Fibroblast of mammary gland (primary cell): ENCODE data around the gene IRX3.

Experiments used
- DNase-seq: peaks from one replicate; pipeline ENCODE4 v3.0.0-alpha.2; 2010; ENCODE audit warnings: low read depth
- H3K4me3 ChIP-seq: 2 replicates; pipeline ENCODE4 v1.5.1; 2011; ENCODE audit warnings: low read depth, mild to moderate bottlenecking, low read length, moderate library complexity; ENCODE audit not compliant: control insufficient read depth
- TF ChIP-seq, protein P1 (sequence below): conservative IDR thresholded peaks from 2 replicates; pipeline ENCODE4 v1.5.1; 2011; ENCODE audit warnings: low read depth, low read length, inconsistent platforms; ENCODE audit not compliant: control insufficient read depth, insufficient read depth

Gene IRX3

DNA sequence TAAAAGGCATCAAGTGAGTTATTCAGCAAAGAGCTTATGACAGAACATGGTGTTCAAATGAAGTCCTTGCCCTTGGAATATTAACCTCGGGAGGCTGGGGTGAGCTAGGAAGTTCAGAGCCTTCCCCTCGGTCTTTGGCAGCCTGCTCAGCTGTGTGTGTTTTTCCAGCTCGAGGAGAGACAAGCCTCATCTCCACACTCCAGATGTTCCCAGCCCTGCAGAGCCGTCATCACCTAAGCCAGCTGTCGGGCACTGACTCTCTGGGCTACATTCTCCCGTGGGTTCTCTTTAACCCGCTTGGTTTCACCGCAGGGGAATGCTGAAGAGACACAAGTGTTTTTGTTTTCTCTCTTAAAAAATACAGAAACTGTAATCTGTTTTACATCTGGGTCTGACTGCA is 47.1 kb downstream of the IRX3 start:
- peak; percentile 48 for DNase-seq
- TF ChIP-seq, protein P1, sequence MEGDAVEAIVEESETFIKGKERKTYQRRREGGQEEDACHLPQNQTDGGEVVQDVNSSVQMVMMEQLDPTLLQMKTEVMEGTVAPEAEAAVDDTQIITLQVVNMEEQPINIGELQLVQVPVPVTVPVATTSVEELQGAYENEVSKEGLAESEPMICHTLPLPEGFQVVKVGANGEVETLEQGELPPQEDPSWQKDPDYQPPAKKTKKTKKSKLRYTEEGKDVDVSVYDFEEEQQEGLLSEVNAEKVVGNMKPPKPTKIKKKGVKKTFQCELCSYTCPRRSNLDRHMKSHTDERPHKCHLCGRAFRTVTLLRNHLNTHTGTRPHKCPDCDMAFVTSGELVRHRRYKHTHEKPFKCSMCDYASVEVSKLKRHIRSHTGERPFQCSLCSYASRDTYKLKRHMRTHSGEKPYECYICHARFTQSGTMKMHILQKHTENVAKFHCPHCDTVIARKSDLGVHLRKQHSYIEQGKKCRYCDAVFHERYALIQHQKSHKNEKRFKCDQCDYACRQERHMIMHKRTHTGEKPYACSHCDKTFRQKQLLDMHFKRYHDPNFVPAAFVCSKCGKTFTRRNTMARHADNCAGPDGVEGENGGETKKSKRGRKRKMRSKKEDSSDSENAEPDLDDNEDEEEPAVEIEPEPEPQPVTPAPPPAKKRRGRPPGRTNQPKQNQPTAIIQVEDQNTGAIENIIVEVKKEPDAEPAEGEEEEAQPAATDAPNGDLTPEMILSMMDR = no peak
- H3K4me3 ChIP-seq = no peak overlapping the region

GRCh38 chr16:54236773-54237172 is 49.8 kb downstream of the IRX3 start:
- no peak overlapping the region for H3K4me3 ChIP-seq
- peak; percentile 89 for DNase-seq
- TF ChIP-seq, protein P1 = no peak

- no peak overlapping the region for H3K4me3 ChIP-seq
- DNase-seq = no peak
- TF ChIP-seq, protein P1 = no peak
Measured at GRCh38 chr16:54233615-54234014, 53.0 kb downstream of the IRX3 start.
